ENCODE results near the gene CDH18.

DNA sequence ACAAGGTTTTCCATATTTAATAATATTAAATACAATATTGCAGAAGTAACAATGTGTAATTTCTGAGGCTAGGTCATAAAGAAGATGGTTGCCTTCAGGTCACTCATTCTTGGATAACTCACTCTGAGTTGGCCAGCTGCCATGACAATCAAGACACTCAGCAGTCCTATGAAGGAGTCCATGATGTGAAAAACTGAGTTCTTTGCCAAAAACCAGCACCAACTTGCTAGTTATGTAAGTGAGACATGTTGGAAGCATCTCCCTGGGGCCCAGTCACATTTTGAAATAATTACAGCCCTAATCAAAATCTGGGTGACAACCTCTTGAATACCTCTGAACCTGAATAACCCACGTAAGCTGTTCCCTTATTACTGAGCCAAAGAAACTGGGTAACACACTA lies 453.2 kb downstream of the CDH18 start:
- TF ChIP-seq, protein P1, sequence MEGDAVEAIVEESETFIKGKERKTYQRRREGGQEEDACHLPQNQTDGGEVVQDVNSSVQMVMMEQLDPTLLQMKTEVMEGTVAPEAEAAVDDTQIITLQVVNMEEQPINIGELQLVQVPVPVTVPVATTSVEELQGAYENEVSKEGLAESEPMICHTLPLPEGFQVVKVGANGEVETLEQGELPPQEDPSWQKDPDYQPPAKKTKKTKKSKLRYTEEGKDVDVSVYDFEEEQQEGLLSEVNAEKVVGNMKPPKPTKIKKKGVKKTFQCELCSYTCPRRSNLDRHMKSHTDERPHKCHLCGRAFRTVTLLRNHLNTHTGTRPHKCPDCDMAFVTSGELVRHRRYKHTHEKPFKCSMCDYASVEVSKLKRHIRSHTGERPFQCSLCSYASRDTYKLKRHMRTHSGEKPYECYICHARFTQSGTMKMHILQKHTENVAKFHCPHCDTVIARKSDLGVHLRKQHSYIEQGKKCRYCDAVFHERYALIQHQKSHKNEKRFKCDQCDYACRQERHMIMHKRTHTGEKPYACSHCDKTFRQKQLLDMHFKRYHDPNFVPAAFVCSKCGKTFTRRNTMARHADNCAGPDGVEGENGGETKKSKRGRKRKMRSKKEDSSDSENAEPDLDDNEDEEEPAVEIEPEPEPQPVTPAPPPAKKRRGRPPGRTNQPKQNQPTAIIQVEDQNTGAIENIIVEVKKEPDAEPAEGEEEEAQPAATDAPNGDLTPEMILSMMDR (IDR thresholded peaks at IDR 0.05): no peak
- TF ChIP-seq POLR2AphosphoS5 (IDR thresholded peaks at IDR 0.05): no peak
- TF ChIP-seq POLR2A (IDR thresholded peaks at IDR 0.05): no peak
